ENCODE data around the gene MOGAT2.
"Not testable (repeated sequence)": the region's sequence is repeated elsewhere in the genome, so short reads cannot be mapped to it uniquely, and the experiment has no call there.

MOGAT2 gene

DNA sequence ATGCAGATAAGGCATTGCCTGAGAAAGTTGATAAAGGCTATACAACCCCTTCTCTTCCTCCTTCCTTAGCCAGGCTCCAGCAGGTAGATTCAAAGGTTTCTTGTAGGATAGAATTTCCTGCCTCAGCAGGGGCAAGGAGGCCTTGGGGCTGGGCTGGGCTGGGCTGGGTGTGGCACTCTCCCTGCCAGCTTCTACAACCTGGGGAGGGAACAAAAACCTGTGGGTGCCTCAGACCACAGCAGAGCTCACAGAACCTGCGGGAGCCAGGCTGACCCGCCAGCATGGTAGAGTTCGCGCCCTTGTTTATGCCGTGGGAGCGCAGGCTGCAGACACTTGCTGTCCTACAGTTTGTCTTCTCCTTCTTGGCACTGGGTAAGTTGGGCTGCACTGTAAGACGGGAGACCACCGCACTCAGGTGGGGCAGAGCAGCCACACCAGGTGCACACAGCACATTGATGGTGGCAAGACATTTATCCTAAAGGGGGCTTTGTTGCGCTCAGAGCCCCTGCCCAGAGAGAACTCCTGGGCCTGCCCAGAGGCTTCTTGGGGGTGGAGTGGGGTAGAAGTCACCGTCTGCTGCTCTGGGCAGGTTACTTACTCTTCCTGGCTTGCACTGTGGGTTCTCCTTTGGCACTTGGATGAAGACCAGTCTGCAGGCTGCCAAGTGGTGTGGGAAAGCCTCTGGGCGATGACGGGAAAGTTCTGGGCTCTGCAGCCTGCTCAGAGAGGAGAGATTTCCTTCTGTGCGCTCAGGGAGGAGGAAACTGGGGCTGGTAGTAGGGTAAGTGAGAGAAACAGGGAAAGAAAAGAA lies at the start of gene MOGAT2:
Gene MOGAT2, plus strand, starts transcription at position 231 of the 811 bp plus-strand sequence. Its CDS starts 51 bp downstream, at position 282.
- no peak for DNase-seq

GRCh38 chr11:75668451-75669297 lies 49.0 kb upstream of the MOGAT2 start, which contains the start of gene MAP6:
MAP6 (minus strand) TSS chr11:75669038; CDS start chr11:75668369, 669 bp downstream.
- no peak for DNase-seq

- DNase-seq: no peak
Observed at GRCh38 chr11:75673977-75674582, 43.6 kb upstream of the MOGAT2 start.

- no peak for DNase-seq
Observed at GRCh38 chr11:75677275-75677674, 40.4 kb upstream of the MOGAT2 start.

GRCh38 chr11:75677909-75678308 lies 39.7 kb upstream of the MOGAT2 start:
- no peak for DNase-seq

GRCh38 chr11:75678620-75679259 lies 38.9 kb upstream of the MOGAT2 start:
- no peak for DNase-seq

GRCh38 chr11:75679566-75679965 lies 38.1 kb upstream of the MOGAT2 start:
- DNase-seq: no peak

- DNase-seq: not testable (repeated sequence)
Observed at GRCh38 chr11:75683856-75684255, 33.8 kb upstream of the MOGAT2 start.

- no peak for DNase-seq
Observed at GRCh38 chr11:75689863-75690609, 27.6 kb upstream of the MOGAT2 start.

DNA sequence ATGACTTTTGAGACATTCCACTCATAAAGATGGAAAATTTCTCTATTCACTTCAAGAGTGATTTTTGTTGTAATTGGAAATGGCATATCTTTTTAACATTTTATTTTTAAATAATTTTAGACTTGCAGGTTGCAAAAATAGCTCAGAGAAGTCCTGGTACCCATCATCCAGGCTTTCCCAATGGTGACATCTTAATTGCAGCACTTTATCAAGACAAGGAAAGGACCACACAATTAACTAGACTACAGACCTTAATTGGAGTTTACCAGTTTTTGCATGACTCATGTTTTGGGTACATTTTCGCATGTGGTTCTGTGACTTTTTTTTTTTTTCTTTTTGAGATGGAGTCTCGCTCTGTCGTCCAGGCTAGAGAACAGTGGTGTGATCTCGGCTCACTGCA lies 25.8 kb upstream of the MOGAT2 start:
- DNase-seq: no peak

DNA sequence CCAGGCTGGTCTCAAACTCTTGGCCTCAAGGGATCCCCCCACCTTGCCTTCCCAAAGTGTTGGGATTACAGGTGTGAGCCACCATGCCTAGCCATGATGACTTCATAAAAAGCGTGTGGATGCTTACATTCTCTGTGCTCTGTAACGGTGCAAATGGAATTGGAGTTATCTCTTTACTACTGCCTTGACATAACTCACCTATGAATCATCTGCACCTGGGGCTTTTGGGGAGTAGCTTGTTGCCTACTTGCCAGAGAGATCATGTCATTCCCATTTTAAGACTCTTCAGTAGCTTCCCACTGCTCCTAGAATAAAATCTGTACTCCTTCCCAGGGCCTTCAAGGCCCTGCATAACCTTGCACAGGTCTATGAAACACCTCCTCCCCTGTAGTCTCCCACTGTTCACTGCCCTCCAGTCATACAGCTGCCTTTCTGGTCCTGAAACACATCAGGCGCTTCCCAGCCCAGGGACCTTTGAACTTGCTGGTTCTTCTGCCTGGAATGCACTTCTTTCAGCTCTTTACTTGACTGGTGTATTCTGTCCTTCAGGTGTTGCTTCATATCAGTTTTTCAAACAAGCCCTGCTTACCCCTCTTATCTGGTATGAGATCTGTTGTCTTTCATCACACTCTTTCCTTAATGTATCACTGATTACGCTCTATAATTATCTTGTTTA lies 19.6 kb upstream of the MOGAT2 start:
- DNase-seq: no peak

- no peak for DNase-seq
Observed at GRCh38 chr11:75700940-75701339, 16.7 kb upstream of the MOGAT2 start.

DNA sequence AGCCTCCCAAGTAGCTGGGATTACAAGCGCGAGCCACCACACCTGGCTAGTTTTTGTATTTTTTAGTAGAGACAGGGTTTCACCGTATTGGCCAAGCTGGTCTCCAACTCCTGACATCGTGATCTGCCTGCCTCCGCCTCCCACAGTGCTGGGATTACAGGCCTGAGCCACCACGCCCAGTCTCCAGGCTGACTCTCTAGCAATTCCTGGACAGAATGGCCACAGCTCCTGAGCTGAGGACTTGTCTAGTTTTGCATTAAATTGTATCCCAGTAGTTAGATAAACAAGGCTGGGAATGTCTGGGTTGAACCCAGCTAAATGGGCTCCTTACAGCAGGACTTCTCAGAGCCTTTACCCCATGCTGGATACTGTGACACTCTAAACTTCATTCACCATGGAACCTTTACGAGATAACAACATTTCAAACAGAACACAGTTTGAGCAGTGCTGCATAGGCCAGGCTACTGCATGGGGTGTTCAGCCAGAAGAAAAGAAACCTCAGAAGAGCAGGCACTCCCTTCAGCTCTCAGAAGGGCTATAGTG lies 13.9 kb upstream of the MOGAT2 start:
- DNase-seq: no peak

DNA sequence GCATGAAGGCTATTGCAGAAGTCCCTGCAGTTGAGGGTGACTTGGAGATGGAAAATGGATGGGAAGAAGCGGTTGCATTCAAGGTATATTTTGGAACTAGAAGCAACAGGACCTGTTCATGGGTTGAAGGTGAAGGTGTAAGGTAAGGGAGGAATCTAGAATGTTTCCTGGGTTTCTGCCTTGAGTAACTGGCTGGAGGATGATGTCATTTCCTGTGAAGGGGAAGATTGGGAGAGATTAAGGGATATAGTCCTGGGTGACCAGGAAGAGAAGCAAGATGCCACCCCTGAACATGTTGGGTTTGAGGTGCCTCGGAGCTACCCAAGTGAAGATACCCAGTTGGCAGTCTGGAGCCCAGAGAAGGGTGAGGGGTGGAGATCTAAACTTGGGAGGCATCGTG lies 12.1 kb upstream of the MOGAT2 start:
- DNase-seq: no peak

DNA sequence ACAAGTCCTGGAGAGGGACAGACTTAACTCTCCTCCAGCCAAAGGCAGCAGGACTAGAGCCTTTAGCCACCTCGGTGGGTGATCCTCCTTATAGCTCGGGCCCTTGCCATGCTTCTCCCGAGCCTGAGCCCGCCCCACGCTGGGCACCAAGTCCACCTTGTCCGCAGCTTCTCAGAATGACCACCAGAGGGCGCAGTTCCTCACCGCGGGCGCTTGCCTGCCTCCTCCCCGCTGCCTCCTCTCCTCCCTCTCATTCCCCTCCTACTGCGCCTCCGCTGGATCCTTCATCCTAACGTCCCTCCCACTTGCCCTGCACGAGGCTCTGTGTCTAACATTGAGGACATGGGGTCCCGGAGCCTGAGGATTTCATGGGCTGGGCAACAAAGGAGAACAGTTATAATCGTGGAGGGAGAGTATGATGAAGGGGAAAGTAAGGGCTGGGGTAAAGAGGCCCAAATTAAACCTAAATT lies 11.3 kb upstream of the MOGAT2 start:
- DNase-seq: peak; percentile 6

- DNase-seq: no peak
Observed at GRCh38 chr11:75714211-75714610, 3.4 kb upstream of the MOGAT2 start.

- no peak for DNase-seq
Observed at GRCh38 chr11:75715688-75716087, 1.9 kb upstream of the MOGAT2 start.

- DNase-seq: no peak
Observed at GRCh38 chr11:75716659-75717058, 979 bp upstream of the MOGAT2 start.

DNA sequence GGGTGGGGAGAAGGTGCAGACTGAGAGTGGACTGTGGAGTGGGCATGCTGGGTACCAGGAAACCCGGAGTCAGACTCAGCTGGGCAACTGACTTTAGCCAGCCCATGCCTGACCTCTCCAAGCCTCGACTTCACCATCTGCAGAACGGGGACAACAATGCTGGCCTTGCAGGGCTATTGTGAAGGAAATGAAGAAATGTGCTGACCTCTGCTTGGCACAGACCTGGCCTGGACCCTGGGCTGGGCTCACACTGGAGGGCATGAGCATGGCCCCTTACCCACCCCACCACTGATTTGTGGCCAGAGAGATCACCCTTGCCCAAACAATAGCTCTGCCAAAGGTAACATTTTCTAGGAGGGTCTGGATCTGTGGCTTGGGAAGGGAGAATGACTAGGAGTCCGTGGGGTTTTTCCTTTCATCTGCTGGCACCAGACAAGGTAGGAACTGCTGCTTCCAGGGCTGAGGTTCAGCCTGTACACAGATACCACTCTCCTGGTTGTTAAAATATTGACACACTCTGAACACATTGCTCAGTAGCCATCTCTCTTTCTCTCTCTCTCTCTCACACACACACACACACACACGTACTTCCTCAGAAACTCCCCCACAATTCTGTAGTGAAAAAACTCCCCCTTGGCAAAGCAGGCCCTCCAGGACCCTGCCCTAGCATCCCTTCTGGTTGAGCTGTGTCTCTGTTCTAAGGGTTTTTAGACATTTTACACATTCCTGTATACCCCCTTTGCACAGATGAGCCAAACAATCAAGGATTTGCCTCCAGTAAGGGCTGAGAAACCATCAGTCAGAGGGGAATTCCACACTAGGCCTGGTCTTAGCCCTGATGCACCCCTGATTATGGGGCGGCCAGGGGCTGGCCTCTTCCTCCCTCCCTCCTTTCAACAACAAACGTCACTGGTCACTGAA lies 1.0 kb downstream of the MOGAT2 start:
- DNase-seq: no peak

All from amniotic stem cell (primary cell).